ENCODE measurements around the gene ART4.

ART4 gene

DNA sequence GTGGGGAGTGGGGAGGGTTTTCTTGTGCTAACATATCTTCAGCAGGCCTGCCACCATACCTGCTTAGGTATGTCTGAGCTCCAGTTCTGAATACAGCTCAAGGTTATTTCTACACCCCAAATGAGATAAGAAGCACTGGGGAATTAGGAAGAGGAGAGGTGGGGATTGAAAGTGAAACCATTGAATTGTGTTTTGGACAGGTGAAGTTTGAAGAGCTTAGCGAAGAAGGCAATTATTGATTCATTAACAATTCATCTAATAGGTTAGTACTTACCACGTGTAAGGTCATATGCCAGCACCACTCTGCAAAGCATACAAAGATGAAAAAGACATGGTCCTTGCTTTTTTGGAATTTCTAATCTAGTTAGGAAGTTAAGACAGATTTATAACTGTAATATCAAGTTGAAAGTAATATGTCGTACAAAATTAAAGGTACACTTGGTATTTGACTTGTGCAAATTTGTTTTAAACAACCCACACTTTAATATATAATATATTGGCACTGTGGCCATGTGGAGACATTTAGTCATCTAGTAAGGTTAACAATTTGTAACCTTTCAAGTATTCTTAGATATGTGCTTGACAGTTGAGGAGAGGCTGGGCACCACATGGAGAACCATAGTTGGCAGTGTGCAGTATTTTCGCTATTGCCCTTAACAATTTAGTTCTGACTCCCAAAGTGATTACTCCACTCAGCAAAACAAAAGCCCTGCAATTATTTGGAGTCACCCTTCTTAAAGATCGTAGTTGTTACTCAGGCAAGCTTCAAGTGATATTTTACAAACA, 33.0 kb downstream of the ART4 start:
- DNase-seq = no peak

DNA sequence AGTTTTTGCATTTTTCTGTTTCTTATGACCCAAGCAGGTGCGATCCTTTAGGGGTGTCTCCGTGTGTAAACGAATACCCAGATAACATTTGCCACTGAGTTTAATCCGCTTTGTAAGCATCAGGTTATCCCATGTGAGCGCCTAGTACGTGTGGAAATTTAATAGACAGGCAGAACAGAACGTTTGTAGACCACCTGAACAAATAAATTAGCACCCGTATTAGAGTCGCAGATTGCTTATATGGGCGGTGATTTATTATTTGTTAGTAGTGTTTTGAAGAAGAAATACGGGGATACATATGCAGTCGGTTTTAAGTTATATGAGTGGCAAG, 39.5 kb downstream of the ART4 start:
- no peak for DNase-seq

DNA sequence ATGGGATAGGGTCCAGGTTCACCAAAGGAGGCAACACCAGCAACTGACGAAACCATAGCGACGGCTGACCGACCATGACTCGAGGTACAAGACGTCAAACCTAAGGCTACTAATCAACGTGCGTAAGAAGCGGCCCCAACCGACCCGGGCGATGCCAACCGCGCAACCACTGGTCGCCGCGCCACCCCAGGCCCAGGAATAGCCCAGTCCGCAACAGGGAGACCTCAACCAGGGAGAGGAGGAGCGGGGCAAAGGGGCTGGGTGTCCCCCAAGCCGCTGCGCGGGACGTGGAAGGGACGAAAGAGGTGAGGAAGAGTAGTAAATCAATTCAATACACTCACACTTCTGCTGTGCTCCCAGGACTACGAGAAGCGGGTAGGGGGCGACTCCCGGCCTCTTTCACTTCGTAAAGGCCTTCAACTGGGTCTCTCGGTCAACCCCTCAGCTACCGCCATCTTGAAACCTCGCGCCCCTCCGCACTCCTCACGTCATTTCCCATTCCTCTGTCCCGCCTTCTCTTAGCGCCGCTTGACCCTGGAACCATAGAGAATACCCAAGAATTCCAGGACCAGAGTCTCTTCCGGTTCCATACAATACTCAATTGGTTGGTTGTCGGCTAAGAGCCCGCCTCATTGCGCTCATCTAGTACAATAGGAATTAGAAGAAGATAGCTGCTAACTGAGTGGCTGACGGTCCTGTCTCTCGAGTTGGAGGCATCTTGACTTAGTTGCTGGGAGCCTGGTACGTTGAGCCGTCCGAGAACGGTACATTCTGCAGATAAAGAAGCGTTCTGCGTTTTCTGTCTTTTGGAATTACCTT, 40.1 kb downstream of the ART4 start, which contains the start of the genes C12orf60 and WBP11:
C12orf60 (plus strand) TSS at position 660 of the 819 bp plus-strand sequence. CDS start 19,266 bp downstream, outside the sequence.
WBP11 (minus strand) TSS at position 468 of the 819 bp plus-strand sequence. CDS start 2,095 bp downstream, outside the sequence.
- DNase-seq = peak; percentile 88

DNA sequence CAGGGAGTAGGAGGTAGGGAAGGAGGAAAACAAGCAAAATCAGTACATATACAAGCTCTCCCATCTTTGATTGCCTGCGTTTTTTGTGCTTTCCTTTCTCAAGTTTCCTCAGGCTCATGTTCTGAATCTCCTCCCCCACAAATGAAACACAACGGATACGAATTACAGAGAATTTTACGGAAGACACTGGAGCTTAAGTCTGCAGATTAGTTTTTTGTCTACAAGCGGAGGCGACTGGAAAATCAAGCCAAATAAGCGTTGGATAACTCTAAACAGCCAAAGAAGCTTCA, 40.7 kb downstream of the ART4 start:
- no peak for DNase-seq

DNA sequence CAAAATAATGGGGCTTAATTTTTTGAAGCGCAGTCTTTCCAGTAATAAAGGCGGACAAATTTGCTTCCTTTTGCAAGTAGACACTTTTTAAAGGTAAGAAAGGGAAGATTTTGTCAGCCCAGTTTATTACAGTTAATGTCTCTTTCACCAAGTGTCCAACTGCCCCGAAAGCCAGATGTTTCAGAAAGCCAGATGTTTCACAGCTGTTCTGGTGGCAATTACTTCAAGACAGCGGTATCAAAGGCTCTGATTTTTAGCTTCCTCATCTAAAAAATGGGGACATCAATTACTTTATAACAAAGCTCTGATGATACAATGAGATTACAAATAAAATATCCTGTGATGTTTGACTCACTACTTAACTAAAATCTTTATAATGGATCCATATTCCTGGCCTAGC, 41.1 kb downstream of the ART4 start:
- DNase-seq = no peak

DNA sequence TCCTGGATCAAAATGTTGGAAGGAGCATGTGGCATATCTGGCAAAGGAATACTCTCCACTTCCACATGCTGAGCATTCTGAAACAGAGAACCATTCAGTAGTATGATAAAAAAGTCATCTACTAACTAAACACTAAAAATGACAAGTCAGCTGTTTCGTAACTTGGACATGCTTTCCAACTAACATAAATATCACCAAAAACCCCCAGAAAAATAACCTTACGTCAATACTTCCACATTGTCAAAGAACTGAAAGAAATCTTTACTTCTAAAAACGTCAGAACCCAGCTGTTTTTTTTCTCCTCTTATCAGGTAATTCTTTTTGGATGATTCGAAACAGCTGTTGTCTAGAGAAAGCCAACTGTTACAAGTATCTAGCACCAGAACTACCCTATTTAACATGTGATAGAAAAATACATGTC, 48.3 kb downstream of the ART4 start:
- DNase-seq = no peak

DNA sequence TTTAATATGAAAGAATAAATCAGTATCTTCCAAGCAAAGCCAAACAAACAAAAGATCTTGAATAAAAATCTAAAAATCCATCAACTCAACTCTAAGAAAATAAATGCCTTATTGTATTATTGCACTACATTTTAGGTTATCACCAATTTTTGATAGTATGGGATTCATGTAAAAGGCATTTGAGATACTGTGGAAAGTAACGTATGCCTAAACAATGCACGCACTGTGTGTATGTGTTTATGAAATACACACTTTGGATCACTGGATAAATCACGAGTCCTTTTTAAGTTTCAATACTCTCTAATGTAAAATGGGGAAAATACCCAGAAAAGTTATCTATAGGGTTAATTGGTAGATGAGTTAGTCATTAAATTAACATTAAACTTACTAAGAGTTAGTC, 57.8 kb downstream of the ART4 start:
- no peak for DNase-seq

DNA sequence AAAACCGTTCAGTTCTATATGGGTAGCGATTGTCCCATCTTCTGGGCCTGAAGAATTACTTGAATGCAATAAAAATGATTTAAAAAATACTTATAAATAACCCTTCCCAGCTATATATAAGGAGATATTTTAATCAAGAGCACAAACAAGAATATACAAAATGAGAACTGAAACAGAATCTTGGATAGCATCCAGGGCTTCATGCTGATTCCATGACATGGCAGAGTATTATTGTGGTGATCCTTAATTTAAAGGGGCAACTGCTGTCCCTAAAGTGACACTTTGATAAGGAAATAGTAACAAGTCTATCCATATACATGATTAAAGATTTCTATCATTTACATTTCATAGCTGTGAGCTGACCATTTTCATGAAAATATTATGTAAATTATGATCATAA, 58.9 kb downstream of the ART4 start:
- DNase-seq = no peak

DNA sequence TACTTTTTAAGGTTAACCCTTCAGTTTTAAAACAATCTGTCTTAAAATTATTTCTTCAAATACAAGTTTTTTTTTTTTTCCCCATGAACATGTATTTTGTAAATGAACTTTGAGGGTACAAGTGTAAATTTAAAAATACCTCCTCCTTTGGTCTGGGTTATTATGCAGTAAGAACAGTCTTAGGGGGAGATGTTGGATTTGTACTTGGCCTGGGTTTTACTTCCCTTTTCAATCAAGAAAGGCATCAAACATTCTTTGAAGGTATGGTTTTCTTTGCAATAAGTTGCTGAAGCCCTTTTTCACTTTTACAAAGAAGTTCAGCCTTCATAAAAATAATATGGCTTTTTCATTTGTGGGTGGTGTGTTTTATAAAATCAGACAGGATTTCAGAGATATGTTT, 60.6 kb downstream of the ART4 start:
- no peak for DNase-seq

DNA sequence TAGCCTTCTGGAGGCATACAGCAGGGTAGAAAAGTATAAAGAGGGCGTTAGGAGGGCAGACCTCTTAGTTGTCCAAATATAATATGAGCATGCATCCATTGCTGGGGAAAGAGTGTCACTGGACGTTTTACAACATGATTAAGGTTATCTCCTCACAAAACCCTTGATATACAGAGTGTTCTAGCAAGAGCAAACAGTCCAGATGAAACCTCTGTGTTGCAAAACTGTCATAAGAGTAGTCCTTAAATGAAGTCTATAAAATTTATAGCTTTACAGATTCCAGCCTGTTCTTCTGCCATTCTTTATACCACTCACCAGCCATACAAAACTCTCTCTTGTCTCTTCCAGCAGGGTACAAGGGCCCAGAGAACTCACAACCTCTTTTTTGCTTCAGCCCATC, 61.8 kb downstream of the ART4 start:
- no peak for DNase-seq

DNA sequence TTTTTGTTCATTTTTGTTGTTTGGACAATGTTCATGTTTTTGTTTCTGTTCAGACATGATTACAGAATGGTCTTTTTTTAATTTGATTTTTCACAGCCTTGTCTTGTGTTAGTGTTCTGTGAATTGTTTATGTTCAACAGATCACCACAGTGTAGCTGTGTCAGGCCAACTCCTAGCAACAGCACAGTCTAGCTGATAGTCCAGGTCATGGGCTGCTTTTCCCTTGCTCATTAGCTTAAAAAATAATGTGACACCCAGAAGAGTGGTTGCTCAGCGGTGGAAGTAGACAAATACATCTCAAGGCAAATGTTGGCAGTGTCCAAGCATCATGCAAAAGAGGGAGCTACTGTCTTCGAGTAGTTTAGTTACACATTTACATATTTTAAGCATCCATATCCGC, 62.5 kb downstream of the ART4 start:
- DNase-seq = no peak

DNA sequence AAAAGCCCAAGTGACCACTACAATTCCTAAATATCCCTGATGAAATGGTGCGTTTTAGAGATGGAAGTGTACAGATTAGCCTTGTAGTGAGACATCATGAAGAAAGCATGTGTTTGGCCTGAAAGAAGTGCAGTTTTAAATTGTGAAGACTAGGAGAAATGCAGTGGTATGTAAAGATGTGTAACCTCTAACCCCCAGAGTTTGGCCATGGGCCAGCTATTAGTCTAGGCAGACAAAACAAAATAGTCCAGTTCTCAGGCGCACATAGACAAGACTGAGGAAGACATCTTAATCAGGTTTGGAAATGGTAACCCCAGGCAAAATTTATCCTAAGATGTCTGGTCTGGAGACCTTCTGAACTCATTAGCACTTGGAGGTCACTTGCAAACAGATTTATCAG, 63.5 kb downstream of the ART4 start:
- no peak for DNase-seq

DNA sequence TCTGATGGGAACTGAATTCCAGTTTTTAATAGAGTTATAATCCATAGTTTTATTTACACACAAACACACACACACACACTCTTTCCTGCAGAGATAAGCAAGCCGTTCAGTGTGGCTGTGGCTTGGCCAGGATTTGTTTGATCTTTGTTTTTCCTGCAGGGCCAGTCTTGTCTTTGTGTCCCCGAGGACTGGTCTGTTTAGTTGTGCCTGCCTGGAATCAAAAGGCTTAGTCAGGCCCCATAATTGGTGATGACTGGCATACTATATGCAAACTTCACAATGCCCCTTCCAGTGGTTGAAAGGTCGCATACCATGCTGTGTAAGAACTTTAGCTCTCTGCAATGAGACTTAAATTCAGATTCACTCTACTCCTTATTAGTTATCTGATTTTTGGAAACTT, 66.1 kb downstream of the ART4 start:
- DNase-seq = no peak

DNA sequence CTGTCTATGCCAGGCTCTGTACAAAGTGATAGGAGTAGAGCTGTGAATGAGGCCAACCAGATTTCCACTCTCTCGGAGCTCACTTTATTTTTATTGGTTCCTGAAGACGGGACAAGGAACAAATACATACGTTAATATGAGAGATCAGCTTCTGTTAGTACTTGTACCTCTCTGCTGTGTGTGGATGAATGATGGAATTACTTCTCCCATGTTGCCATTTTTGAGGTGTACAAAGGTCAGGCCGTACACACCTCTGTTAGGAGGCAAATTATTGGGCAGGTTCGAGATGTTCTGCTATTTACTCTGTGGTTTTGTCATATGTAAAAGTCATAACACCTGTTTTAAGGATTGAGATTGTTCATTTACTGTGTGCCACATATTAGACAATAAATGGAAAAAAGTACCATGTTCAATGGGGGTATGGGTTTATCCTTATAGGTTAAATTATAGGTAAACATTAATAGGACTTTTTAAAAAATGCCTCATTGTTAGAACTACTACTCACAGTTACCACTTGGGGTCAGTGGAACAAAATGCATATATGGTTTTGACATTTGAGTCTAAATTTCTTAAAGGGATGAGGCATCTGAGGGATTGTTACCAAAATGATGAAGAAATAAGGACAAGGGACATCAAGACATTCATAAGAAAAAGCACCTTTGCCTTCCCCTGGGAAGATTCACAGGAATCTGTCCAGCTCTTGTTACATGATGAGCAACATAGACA, 66.9 kb downstream of the ART4 start:
- DNase-seq = no peak

DNA sequence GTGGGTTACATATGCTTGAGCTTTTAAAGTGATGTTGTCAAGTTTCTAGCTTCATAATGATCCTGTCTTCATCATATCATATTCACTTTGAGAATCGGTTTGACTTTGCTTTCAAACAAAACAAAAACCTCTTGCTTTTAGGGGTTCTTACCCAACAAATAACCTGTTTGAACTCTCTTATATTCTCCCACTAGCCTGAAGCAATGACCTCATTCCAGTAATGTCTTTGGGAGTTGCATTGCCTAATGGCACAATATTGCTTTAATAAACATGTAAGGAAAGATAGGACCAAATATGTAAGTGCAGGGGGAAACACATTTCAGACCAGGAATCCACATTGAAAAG, 67.7 kb downstream of the ART4 start:
- DNase-seq = no peak

All from T1000 (cell line).